Testis (tissue), 2 donors: ENCODE measurements around the gene PTBP3.

Experiments
- POLR2A ChIP-seq: fragments of 450-650 bp; IDR thresholded peaks from one replicate; pipeline ENCODE4 v1.6.1; 2017; ENCODE audit warnings: antibody characterized with exemption, mild to moderate bottlenecking, moderate library complexity
- TF ChIP-seq, protein P1 (sequence below), 3 experiments: fragments of 450-650 bp in 2 of 3; fragments of 200-600 bp in 1 of 3; sonication (generic) in 1 of 3; IDR thresholded peaks; one replicate each; pipeline ENCODE4 v1.5.1; 2016 to 2019; ENCODE audit warnings: antibody characterized with exemption in 3 of 3, mild to moderate bottlenecking in 2 of 3, moderate library complexity in 1 of 3

GRCh38 chr9:112296929-112297328, 36.5 kb downstream of the PTBP3 start:
- TF ChIP-seq, protein P1, sequence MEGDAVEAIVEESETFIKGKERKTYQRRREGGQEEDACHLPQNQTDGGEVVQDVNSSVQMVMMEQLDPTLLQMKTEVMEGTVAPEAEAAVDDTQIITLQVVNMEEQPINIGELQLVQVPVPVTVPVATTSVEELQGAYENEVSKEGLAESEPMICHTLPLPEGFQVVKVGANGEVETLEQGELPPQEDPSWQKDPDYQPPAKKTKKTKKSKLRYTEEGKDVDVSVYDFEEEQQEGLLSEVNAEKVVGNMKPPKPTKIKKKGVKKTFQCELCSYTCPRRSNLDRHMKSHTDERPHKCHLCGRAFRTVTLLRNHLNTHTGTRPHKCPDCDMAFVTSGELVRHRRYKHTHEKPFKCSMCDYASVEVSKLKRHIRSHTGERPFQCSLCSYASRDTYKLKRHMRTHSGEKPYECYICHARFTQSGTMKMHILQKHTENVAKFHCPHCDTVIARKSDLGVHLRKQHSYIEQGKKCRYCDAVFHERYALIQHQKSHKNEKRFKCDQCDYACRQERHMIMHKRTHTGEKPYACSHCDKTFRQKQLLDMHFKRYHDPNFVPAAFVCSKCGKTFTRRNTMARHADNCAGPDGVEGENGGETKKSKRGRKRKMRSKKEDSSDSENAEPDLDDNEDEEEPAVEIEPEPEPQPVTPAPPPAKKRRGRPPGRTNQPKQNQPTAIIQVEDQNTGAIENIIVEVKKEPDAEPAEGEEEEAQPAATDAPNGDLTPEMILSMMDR (IDR thresholded peaks at IDR 0.05): no peak
- TF ChIP-seq POLR2A: no peak
